Activated CD4-positive, alpha-beta T cell treated with anti-CD3 and anti-CD28 coated beads, Interleukin-2, amount 50 U/mL, for 48 hours (primary cell): ENCODE results near the gene NF1.
"Not testable (repeated sequence)": the region's sequence is repeated elsewhere in the genome, so short reads cannot be mapped to it uniquely, and the experiment has no call there.

Experiments used
- DNase-seq, 2 experiments: peaks; one replicate each; pipeline ENCODE4 v3.0.0-alpha.2; 2020

NF1 gene

DNA sequence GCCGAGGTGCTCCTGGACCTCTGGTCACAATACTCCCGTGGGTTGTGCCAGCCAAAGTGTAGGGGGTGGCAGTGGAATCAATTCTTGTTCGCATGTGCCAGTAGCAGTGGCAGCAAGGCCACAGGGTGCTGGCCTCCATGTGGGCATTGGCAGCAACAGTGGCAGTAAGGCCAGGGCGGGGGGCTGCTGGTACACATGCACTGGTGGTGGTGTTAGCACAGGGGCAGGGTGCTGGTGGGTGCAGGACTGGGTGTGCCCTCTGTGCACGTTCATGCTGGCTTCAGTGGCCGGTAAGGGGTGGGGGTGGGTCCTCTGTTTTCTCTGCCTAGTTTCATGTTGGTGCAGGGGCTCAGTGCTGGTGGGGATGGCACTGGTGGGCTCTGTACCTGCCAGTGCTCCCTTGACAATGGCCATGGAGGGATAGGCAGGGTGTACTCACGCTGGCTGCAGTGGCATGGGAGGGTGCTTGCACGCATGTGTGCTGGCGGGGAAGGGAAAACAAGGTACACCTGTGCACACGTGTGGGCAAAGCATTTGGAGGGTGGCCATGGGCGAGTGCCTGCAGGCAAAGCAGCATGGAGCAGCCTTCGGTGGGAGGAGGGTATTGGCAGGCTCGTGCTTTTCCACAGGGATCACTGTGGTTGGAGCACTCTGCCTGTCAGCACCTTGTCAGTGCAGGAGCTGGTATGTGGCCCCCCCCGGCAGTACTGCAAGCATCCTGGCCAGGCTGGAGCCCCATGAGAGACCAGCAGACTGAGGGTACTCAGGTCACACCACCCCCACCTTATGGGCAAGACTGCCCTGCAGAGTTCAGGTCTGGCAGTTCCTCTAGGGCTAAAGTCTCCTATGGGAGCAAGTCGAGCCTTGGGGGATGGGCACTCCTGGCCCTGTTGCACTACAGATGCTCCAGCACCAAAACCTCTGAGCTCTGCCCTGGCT, 35.8 kb downstream of the NF1 start:
- DNase-seq, result no peak

DNA sequence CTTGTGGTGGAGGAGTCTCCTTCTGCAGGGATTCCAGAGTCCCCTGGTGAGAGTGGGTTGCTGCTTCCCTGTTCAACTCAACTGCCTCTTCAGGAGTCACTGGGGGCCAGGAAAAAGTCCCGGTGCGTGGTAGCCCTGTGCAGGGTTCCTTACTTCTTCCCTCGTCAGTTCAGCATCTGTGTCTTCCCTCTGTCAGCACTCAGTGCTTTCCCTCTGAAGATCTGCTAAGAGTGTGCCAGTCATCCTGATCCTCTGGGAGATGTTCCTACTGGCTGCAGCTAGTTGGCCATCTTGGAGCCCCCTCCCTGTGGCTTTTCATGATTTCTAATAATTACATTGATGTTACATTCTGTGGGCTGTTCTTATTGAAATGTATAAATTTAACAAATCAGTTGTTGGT, 36.5 kb downstream of the NF1 start:
- no peak for DNase-seq

DNA sequence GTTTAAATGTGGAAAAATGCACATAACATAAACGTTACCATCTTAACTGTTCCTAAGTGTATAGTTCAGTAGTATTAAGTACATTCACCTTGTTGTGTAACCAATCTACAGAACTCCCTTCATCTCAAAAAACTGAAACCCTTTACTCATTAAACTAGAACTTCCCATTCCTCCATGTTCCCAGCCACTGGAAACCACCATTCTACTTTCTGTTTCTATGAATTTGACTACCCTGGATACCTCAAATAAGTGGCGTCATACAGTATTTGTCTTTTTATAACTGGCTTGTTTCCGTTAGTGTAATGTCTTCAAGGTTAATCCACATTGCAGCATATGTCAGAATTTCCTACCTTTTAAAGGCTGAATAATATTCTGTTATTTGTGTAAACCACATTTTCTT, 38.2 kb downstream of the NF1 start:
- DNase-seq, result no peak

DNA sequence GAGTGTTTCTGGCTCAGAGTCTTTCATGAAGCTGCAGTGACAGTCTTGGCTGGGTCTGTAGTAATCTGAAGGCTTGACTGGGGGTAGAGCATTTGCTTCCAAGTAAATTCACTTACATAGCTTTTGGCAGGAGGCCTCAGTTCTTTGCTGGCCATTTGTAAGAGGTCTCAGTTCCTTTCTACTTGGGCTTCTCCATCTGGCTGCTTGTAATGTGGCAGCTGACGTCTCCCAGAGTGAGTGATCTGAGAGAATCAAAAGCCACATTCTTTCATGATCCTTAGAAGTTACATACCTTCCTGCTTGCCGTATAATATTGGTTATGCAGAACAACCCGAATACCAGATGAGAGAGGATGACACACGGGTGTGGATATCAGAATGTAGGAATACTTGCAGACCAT, 39.8 kb downstream of the NF1 start:
- DNase-seq, result no peak

DNA sequence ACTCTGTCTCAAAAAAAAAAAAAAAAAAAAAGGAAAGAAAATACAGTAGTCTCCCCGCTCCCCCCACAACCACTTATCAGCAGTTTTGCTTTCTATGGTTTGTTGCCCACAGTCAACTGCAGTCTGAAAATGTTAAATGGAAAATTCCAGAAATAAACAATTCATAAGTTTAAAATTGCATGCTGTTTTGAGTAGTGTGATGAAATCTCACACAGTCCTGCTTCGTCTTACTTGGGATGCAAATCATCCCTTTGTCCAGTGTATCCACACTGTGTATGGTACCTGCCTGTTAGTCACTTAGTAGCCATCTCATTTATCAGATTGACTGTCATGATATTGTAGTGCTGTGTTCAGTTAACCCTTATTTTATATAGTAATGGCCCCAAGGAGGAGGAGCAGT, 41.5 kb downstream of the NF1 start:
- DNase-seq, result no peak

DNA sequence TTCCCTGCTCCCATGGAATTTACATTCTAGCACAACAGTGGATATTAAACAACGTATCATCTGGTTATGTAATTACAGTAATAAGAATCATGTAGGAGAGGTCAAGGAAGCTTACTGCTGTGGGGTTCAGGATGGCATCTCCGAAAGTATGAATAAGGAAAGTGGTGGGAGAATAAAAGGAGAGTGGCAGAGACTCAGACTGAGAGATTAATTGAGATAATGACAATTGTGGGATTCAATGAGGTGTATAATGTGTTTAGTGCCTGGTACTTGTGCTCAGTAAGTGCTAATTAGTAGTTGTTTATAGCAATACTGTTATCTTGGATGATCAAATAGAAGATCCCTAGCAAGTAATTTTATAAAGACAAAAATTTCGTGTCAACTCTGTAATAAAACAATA, 45.3 kb downstream of the NF1 start:
- no peak for DNase-seq

DNA sequence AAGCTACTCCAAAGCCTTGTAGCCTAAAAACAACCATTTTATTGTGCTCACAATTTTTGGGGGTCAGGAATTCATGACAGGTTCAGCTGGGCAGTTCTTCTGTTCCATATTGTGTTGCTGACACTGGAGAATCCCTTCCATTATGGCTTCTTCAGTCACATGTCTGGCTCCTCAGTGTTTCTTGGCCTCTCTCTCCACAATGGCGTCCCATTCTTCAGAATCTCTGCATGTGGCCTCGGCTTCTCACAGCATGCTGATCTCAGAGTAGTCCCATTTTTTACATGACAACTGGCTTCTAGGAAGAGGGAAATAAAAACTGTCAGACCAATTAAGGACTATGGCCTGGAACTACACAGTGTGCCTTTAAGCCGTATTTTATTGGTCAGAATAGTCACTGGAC, 49.7 kb downstream of the NF1 start:
- DNase-seq, result no peak

DNA sequence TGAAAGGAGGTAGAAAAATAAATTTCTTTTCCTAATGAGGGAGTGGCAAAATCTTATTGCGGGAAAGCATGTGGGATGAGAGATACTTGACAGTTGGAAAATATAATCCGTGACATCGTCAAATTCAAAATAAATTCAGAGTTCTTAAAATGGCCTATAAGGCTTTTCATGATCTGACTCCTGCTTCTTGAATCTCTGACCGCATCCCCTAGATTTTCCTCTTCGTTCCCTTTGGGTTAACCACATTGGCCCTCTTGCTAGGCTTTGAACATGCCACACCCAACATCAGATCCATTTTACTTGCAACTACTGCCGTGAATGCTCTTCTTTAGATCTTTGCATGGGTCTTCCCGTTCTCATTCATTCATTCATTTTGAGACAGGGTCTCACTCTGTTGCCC, 50.1 kb downstream of the NF1 start:
- no peak for DNase-seq

DNA sequence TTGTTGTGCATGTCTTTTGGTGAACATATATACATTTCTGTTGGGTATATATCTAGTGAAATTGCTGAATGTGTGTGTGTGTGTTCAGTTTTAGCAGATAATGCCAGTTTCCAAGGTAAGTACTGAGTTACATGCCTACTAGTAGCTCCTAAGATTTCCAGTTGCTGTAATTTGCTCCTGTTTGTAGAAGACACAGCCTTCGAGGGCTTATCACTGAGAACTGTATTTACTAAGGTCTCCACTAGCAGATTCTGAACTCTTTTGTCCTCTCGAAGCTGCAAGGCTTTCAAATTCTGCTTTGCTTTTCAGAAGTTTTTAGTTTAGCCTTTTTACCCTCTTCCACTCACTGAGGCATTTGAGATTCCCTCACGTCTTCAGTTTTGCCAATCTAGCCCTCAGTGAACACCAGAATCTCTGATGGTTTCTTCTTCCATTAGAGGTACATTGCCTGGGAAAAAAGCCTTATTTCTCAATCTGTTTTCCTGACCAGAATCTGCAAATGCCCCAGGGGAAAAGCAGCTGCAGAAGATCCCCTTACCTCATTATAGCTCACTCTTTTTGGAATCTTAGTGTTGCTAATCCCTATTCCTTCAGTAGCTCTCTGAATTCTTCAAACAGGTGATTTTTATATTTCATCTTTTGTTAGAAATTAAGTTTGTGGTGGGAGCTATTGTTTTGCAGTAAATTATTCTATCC, 52.9 kb downstream of the NF1 start:
- no peak for DNase-seq

DNA sequence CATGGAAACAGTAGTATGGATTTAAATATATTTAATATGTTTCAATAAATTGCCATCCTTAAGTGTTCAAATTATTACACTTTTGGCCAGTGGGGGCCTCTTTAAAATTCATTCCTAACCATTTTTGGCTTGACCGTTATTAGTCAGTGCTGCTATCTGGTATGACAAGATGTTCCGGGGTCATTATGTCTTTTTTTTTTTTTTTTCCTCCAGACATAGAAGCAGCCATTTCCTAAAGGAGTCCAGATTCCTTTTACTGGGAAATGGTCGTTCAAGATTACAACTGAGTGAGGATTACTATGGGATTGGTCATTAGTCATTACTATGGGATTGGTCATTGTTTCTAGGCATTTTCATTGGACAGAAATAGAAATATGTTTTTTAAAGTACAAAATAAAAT, 53.4 kb downstream of the NF1 start:
- no peak for DNase-seq

DNA sequence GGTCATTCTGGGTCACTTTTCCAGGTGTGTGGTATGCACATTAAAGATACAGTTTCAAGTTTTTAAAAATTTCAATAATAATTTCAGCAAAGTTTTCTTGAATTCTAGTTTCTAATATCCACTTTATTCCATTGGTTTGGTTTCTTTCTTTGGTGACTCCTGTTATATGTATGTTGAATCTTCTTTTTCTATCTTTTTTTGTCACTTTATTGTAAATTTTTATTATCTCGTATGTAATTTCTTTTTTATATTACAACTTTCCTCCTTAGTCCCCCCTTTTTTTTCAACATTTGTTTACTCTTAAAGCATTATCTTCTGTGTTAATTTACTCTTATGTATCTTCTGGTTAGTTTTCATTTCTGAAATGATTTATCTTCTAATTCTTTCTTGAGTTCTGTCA, 57.5 kb downstream of the NF1 start:
- no peak for DNase-seq

DNA sequence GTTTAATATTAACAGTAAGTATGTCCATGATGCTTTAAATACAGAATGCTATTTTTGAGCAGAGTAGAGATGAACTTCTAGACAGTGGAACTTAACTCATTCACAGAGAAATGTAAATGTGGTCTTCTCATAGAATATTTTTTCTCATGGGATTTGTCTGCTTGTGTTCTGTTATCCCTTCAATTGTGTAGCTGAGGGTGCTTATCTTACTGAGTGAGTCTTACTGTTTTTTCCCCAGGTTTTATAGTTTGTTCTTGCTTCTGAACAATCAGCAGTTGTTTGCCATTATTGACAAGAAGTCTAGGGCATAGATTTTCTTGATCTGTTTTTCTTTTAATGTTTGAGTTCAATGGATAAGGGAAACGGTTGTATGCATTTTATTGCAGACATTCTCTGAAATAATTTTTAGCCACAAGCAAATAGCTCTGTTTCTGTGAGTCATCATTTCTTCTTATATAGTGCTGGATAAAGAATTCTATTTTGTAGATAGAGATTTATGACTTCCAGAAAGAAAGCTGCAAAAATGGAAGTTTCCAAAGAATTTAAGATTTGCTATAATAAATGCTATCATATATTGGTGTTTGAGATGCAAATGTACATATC, 60.5 kb downstream of the NF1 start:
- no peak for DNase-seq

DNA sequence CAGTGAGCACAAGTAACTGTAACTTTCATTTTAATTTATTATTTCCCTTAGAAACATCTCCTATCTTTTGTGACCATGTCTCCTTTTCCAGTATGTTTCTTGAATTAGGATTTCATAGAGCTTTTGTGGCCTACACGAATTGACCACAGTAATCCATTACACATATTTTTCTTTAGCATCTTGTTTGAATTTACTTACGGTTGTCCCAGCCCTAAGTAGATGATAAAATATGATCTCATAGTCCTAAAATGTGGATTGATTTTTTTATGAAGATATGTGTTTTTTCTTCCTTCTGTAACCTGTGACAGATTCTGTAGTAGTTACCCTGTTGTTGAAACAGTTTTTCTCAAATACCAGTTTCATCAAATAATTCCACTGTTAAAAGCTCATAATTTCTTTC, 61.5 kb downstream of the NF1 start:
- DNase-seq, result no peak

DNA sequence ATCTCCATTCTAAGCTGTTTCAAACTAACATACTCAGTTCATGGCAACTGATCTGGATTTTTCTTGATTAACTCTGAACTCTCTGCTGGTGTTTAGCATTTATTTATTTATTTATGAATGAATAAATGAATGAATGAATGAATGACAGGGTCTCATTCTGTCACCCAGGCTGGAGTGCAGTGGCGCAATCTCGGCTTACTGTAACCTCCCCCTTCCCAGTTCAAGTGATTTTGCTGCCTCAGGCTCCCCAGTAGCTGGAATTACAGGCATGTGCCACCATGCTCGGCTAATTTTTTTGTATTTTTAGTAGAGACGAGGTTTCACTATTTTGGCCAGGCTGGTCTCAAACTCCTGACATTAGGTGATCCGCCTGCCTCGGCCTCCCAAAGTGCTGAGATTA, 62.1 kb downstream of the NF1 start:
- DNase-seq, result not testable (repeated sequence)

DNA sequence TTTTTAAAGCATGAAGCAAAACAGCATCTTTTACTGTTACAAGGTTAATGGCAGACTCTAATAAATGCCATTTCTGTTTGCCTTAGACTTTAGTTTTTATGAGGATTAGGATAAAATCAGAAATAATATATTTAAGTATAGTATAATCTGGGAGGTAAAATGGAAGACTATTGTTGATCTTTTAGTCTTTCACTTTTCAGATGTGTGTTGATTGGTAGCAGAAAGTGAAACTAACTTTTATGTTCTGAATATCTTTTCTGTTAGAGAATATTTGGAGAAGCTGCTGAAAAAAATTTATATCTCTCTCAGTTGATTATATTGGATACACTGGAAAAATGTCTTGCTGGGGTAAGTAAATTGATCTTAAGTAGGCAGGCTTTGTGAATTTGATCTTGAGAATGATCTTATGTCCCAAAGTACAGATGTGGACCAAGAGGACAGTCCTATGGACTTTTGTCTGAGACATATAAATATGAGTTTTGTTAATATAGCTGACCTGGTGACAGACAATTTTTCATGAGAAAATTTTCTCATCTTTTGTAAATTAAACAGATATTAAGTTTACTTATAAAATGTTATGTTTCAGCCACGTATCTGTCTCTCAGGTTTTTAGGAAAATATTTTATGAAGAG, 64.1 kb downstream of the NF1 start:
- no peak for DNase-seq

DNA sequence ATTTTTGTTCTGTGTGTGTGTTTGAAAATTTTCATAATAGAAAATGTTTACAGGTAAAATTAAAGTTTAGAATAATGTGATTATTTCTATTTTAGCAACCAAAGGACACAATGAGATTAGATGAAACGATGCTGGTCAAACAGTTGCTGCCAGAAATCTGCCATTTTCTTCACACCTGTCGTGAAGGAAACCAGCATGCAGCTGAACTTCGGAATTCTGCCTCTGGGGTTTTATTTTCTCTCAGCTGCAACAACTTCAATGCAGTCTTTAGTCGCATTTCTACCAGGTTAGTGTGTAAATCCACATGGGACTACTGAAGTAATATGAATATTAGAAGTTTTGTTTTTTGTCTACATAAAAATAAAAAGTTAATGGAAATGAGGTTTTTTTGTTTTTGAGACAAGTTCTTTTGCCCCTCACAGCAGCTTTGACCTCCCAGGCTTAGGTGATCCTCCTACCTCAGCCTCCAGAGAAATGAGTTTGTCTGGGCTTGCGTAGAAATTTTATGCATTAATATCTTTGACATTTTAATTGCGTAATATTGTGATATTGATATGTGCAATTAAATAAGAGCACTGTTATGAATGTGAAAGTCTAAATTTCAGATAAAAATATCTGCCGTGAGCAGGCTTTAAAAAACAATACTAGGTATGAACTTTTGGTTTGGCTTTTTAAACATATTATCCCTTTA, 68.5 kb downstream of the NF1 start:
- no peak for DNase-seq

DNA sequence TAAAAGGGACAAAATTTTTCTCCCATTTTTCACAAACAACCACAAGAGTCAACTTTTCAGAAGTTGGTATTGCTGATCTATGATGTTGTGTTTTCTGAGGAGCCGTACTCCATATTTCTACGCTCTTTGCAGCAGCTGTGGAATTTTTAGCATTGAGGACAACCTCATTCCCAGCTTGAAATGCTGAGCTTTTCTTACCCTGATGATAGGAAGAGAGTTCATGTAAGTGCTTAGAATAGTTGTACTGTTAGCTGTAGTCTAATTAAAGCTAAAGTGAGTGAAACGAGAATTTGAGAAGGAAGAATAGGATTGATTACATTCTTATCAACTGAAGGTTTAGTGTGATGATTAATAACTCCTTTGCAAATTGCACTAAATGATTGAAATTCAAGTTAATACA, 72.3 kb downstream of the NF1 start:
- DNase-seq, result no peak

DNA sequence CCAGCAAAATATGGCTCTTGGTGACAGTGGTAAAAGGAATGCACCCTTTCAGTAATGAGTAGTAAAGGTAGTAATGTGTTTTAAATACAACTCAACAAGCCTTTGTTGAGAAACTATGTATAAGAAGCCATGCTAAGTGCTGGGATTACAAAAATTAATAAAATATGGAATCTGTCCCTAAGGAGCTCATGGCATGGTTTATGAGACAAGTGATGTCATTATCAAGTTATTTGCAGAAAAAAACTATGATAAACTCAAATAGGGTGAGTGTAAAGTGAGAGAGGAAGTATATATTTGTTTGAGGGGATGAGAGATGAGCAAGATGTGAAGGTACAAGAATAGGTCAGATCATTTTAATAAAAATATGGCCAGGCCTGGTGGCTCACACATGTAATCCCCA, 76.9 kb downstream of the NF1 start:
- DNase-seq, result no peak

DNA sequence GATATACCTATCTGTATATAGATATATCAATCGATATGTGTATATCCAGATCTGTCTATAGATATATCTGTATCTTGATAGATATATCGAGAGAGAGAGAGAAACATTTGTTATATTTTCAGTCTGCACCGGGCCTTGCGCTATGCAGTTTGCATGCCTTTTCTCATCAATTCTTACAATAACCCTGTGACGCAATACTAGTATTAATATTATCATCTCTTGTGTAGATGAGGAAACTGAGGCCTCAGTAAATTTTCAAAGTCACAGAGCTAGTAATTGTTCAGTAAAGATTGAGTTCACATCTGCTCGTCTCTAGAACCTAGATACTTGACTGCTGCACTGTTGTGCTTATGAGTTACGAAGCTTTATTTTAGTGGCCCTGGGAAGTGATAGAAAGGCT, 77.6 kb downstream of the NF1 start:
- DNase-seq, result no peak

DNA sequence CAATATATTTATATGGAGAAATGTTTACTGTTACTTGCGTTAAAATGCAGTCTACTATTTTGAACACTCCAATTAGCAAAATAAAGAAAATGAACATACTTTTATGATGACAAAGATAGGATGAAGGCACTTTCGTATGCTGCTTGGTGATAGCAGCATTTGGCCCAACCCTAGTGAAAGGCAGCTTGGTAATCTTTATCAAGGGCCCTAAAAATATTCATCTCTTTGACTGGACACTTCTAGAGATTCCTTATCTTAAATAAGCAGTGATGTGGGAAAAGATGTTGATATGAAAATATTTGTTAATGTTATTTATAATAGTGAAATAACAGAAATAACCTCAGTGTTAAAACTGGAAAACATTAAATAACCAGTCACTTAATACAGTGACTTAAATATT, 79.4 kb downstream of the NF1 start:
- DNase-seq, result no peak

DNA sequence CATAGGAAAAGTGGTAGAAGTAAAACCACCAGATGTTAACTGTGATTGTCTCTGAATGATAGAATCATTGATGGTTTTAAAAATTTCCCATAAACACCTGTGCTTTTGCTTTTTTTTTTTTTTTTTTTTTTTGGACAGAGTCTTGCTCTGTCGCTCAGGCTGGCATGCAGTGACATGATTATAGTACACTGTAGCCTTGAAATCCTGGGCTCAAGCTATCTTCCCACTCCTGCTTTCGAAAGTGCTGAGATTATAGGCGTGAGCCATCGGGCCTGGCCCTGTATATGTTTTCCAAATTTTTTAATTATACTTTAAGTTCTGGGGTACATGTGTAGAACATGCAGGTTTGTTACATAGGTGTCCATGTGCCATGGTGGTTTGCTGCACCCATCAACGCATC, 80.5 kb downstream of the NF1 start:
- DNase-seq, result no peak

DNA sequence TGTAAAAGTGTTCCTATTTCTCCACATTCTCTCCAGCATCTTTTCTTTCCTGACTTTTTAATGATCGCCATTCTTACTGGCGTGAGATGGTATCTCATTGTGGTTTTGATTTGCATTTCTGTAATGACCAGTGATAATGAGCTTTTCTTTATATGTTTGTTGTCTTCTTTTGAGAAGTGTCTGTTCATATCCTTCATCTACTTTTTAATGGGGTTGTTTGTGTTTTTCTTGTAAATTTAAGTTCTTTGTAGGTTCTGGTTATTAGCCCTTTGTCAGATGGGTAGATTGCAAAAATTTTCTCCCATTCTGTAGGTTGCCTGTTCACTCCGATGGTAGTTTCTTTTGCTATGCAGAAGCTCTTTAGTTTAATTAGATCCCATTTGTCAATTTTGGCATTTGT, 81.4 kb downstream of the NF1 start:
- DNase-seq, result not testable (repeated sequence)

DNA sequence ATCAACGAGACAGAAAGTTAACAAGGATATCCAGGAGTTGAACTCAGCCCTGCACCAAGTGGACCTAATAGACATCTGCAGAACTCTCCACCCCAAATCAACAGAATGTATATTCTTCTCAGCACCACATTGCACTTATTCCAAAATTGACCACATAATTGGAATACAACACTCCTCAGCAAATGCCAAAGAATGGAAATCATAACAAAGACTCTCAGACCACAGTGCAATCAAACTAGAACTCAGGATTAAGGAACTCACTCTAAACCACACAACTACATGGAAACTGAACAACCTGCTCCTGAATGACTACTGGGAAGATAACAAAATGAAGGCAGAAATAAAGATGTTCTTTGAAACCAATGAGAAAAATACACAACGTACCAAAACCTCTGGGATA, 84.2 kb downstream of the NF1 start:
- not testable (repeated sequence) for DNase-seq
